ENCODE measurements around the gene KANK2.

DNA sequence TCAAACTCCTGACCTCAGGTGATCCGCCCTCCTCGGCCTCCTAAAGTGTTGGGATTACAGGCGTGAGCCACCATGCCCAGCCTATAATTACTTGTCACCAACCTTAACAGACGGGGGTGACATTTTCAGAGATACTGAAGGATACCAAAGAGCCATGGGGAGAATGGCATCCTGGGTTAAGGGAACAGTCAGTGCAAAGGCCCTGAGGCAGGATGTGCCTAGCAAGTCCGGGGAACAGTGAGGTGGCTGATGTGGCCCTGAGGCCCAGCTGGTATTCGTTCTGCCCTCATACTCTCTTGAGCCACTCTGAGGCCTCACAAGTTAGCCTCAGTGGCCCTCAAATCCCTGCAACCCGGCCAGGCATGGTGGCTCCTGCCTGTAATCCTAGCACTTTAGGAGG, 27.1 kb upstream of the KANK2 start:
- TF ChIP-seq, protein P1, sequence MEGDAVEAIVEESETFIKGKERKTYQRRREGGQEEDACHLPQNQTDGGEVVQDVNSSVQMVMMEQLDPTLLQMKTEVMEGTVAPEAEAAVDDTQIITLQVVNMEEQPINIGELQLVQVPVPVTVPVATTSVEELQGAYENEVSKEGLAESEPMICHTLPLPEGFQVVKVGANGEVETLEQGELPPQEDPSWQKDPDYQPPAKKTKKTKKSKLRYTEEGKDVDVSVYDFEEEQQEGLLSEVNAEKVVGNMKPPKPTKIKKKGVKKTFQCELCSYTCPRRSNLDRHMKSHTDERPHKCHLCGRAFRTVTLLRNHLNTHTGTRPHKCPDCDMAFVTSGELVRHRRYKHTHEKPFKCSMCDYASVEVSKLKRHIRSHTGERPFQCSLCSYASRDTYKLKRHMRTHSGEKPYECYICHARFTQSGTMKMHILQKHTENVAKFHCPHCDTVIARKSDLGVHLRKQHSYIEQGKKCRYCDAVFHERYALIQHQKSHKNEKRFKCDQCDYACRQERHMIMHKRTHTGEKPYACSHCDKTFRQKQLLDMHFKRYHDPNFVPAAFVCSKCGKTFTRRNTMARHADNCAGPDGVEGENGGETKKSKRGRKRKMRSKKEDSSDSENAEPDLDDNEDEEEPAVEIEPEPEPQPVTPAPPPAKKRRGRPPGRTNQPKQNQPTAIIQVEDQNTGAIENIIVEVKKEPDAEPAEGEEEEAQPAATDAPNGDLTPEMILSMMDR (IDR thresholded peaks at IDR 0.05) = no peak
- no peak for TF ChIP-seq POLR2A (IDR thresholded peaks at IDR 0.05)

Data from Peyer's patch (tissue), 4 donors.